ENCODE results near the gene TMEM191C. TPM values are rescaled to one million over a fixed set of nuclear protein-coding genes. Genes with fewer than 3 reads are reported as not detected.
"Not testable (repeated sequence)": the region's sequence is repeated elsewhere in the genome, so short reads cannot be mapped to it uniquely, and the experiment has no call there.

The TMEM191C gene
- total and polyA plus RNA-seq, 7 donors = 0.27 to 10.2 (median 2.0) TPM

DNA sequence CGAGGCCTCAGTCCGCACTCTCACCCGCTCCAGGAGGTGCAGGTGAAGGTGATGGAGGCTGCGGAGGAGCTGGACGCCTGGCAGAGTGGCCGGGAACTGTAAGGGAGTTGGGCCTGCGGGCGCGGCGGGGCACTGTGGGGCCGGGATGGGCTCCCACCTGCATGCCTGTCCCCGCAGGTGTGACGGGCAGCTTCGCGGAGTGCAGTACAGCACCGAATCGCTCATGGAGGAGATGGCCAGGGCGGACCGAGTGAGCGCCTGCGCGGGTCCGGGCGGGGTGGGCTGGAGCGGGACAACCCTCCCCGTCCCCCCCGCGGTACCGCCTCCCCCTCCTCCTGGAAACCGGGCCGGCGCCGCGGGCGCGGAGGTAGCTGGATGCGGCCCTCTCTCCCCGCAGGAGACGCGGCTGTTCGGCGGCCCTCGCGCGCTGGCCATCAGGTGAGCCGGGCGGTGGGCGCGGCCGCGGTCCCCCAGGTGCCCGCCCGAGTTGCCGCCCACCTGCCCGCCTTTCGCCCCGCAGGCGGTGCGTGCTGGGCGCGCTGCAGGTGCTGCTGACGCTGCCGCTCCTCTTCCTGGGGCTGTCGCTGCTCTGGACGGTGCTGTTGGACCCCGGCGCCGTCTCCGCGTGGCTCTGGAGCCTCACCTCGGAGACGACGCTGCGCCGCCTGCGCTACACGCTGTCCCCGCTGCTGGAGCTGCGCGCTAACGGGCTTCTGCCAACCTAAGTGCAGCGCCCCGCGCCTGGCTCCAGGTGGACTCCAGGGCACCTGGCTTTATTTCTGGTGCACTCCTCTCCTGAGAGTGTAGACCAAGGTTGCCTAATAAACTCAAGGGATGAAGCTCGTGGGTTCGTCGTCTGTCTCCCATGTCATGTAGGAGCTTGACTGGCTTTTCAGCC, 2.2 kb downstream of the TMEM191C start:
- H3K36me3 ChIP-seq; DNase-seq; H3K4me1 ChIP-seq; H3K9me3 ChIP-seq; H3K27ac ChIP-seq; H3K27me3 ChIP-seq; H3K4me3 ChIP-seq; intact Hi-C loops (cut with DNase I): not testable (repeated sequence)
- WGBS, 2 donors = 6 to 9% methylated on average over 52 to 55 of the region's 87 CpGs

GRCh38 chr22:21472984-21473383, 5.8 kb downstream of the TMEM191C start:
- intact Hi-C loops (cut with DNase I); H3K4me1 ChIP-seq; H3K9me3 ChIP-seq; H3K27me3 ChIP-seq; DNase-seq; H3K4me3 ChIP-seq; H3K27ac ChIP-seq; H3K36me3 ChIP-seq: not testable (repeated sequence)
- WGBS, 2 donors = no CpG with 5 or more reads among the region's 11 CpGs

DNA sequence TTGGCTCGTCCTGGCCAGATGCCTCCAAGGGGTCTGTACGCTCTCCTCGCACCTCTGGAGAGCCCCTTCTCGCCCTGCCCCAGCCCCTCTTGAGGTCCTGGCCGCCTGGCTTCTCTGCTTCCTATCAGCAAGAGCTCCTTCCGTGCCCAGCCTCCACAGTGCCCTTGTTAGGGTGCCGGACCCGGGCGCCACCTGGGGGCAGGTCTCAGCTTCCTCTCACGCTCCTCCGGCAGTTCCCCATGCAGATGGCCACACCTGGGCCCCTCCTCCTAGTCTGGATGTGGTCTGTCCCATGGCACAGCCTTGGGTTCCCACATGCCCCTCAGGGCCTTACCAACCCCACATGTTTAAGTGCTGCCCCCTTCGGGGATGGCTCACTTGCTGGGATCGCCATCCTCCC, 6.5 kb downstream of the TMEM191C start:
- DNase-seq; H3K4me1 ChIP-seq; H3K27me3 ChIP-seq; H3K4me3 ChIP-seq; intact Hi-C loops (cut with DNase I); H3K27ac ChIP-seq; H3K36me3 ChIP-seq; H3K9me3 ChIP-seq: not testable (repeated sequence)
- 88% methylated on average over 4 of the region's 13 CpGs; no CpG with 5 or more reads in 1 of the 2 donors for WGBS, 2 donors

- H3K4me3 ChIP-seq; DNase-seq; intact Hi-C loops (cut with DNase I); H3K4me1 ChIP-seq; H3K36me3 ChIP-seq; H3K27ac ChIP-seq; H3K9me3 ChIP-seq; H3K27me3 ChIP-seq: not testable (repeated sequence)
- WGBS, 2 donors = 93 to 95% methylated on average over 10 to 12 of the region's 14 CpGs
Measured at GRCh38 chr22:21484039-21484438, 16.9 kb downstream of the TMEM191C start.

DNA sequence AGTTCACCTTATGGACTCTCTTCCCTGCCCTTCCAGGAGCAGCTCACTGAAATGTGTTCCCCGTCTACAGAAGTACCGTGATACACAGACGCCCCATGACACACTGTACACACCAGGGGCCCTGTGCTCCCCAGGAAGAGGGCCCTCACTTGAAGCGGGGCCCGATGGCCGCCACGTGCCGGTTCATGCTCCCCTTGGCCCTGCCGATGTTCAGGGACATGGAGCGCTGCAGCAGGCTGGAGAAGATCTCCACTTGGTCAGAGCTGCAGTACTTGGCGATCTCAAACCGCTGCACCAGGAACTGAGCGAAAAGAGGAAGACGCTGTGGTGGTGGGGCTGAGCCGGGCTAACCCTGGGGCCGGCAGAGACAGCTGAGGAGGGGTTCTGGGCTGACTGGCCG, 20.5 kb downstream of the TMEM191C start:
- WGBS, 2 donors = 73 to 93% methylated on average over 9 of the region's 17 CpGs
- H3K4me3 ChIP-seq; H3K9me3 ChIP-seq; H3K27me3 ChIP-seq; intact Hi-C loops (cut with DNase I); H3K36me3 ChIP-seq; H3K27ac ChIP-seq; DNase-seq; H3K4me1 ChIP-seq: not testable (repeated sequence)

DNA sequence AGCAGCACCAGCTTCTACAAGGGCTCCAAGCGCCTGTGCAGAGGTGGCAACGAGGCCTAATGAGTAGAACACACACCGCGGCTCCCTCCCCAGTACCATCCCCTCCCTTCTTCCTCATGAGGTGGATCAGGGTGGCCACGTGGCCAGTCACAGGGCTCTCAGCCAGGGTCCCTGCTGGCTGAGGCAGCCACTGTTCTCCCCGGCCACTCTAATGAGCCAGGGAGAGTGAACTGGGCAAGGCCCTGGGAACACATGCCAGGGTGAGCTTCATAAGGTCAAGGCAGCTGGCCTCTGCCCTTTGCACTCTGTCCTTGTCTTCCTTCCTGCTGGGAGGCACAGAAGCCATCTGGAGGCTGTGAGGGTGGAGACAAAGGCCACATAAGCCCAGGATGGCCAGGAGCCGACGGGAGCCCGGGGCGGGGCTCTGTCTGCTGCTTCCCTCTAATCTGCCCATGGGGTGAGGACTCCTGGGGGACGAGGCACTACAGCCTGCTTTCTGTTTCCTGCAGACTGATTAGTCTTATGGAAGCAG, 22.0 kb downstream of the TMEM191C start:
- H3K27ac ChIP-seq; H3K4me1 ChIP-seq; DNase-seq; intact Hi-C loops (cut with DNase I); H3K9me3 ChIP-seq; H3K27me3 ChIP-seq; H3K36me3 ChIP-seq; H3K4me3 ChIP-seq: not testable (repeated sequence)
- WGBS, 2 donors = 35 to 55% methylated on average over 3 of the region's 11 CpGs

DNA sequence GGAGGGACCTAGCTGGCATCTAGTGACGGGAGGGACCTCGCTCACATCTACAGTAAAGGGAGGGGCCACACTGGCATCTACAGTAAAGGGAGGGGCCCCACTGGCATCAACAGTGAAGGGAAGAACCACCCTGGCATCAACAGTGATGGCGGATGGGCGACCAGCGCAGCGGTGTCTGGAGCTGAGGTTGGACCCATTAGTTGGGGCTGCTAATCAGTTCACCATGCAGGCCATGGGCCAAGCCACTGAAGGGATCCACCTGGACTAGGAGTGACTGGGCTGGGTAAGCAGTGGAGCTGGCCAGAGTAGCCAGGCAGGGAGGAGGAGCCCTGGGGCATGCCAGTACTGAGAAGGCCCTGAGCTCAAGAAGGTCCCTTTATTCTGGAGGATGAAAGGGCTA, 23.4 kb downstream of the TMEM191C start:
- H3K4me1 ChIP-seq; intact Hi-C loops (cut with DNase I); H3K27ac ChIP-seq; DNase-seq; H3K4me3 ChIP-seq; H3K9me3 ChIP-seq; H3K27me3 ChIP-seq; H3K36me3 ChIP-seq: not testable (repeated sequence)
- 96 to 98% methylated on average over 4 of the region's 6 CpGs for WGBS, 2 donors

DNA sequence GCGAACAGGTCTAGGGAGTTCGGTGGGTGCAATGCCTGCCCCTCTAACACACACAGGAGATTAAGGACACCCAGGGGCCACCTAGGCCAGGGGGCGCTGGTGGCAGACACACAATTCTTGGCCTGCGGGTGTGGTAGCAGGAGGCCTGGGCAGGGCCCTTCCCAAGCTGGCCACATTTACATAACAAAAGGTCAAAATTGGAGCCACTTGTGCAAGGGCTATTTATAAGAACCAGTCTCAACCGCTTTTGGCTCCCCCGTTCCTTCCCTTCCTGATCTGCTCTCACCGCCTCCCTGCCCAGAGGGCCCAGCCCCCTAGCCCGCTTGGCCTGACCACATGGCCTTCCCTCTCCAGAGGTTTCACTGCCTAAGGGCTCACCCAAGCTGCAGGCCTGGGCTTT, 25.1 kb downstream of the TMEM191C start:
- H3K27ac ChIP-seq; intact Hi-C loops (cut with DNase I); DNase-seq; H3K4me1 ChIP-seq; H3K27me3 ChIP-seq; H3K36me3 ChIP-seq; H3K9me3 ChIP-seq; H3K4me3 ChIP-seq: not testable (repeated sequence)
- no CpG with 5 or more reads among the region's 8 CpGs for WGBS, 2 donors

GRCh38 chr22:21493789-21494782, 26.9 kb downstream of the TMEM191C start:
- H3K27me3 ChIP-seq; H3K4me1 ChIP-seq; H3K9me3 ChIP-seq; intact Hi-C loops (cut with DNase I); DNase-seq; H3K36me3 ChIP-seq; H3K4me3 ChIP-seq; H3K27ac ChIP-seq: not testable (repeated sequence)
- no CpG with 5 or more reads among the region's 23 CpGs for WGBS, 2 donors

DNA sequence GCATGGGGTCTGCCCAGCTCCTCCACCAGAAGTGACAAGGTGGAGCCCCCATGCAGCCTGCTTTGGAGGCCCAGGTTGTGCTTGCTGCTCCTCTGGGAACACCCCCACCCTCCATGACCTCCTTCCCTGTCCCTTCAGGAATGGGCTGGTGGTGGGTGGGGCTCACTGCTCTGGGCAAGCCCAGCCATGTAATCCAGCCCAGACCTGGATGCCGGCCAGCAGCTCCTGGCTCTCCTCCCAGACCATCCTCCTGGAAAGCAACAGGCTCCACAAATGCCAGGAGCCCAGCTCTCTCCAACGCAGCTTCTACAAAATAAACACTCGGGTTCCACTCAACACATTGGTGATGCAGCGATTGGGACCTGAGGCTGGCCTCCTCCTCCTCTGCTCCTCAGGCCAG, 30.8 kb downstream of the TMEM191C start:
- no CpG with 5 or more reads among the region's 4 CpGs for WGBS, 2 donors
- H3K27me3 ChIP-seq; H3K4me1 ChIP-seq; DNase-seq; H3K4me3 ChIP-seq; H3K36me3 ChIP-seq; intact Hi-C loops (cut with DNase I); H3K9me3 ChIP-seq; H3K27ac ChIP-seq: not testable (repeated sequence)

- H3K27ac ChIP-seq; H3K9me3 ChIP-seq; H3K27me3 ChIP-seq; DNase-seq; H3K4me3 ChIP-seq; H3K36me3 ChIP-seq; H3K4me1 ChIP-seq; intact Hi-C loops (cut with DNase I): not testable (repeated sequence)
- no CpG with 5 or more reads among the region's 7 CpGs for WGBS, 2 donors
Measured at GRCh38 chr22:21498489-21498888, 31.3 kb downstream of the TMEM191C start.

GRCh38 chr22:21499623-21500506, 32.7 kb downstream of the TMEM191C start:
- H3K9me3 ChIP-seq; intact Hi-C loops (cut with DNase I); H3K36me3 ChIP-seq; H3K27me3 ChIP-seq; H3K4me1 ChIP-seq; H3K27ac ChIP-seq; H3K4me3 ChIP-seq; DNase-seq: not testable (repeated sequence)
- WGBS, 2 donors = no CpG with 5 or more reads among the region's 16 CpGs

All from sigmoid colon (tissue), 7 donors.